Hypothalamus (tissue), 51 donors: ENCODE results near the gene PRCC.

Source experiments
- DNase-seq, 51 donors: peaks; one replicate each; lab custom pipeline; 2025; lab: John Stamatoyannopoulos, UW

The PRCC gene

GRCh38 chr1:156789621-156790318 lies 22.4 kb downstream of the PRCC start:
- DNase-seq = no peak

- no peak for DNase-seq
Measured at GRCh38 chr1:156794506-156795373, 27.4 kb downstream of the PRCC start.

GRCh38 chr1:156795374-156795733 lies 28.0 kb downstream of the PRCC start:
- no peak for DNase-seq

- peak in 31 of 51 donors; percentile 10 to 85 (median 45) for DNase-seq
Measured at GRCh38 chr1:156795787-156796186, 28.5 kb downstream of the PRCC start.

GRCh38 chr1:156796340-156797097 lies 29.2 kb downstream of the PRCC start:
- DNase-seq = no peak

GRCh38 chr1:156797212-156797871 lies 30.0 kb downstream of the PRCC start:
- peak in 17 of 51 donors; percentile 8 to 47 (median 21) for DNase-seq

GRCh38 chr1:156801409-156802121 lies 34.2 kb downstream of the PRCC start:
- no peak for DNase-seq

GRCh38 chr1:156802421-156802935 lies 35.1 kb downstream of the PRCC start:
- DNase-seq = no peak

GRCh38 chr1:156803086-156803851 lies 35.9 kb downstream of the PRCC start:
- no peak for DNase-seq

- no peak for DNase-seq
Measured at GRCh38 chr1:156804026-156804425, 36.7 kb downstream of the PRCC start.

- DNase-seq = peak in 18 of 51 donors; percentile 6 to 43 (median 16)
Measured at GRCh38 chr1:156804572-156805243, 37.4 kb downstream of the PRCC start.

GRCh38 chr1:156805766-156806511 lies 38.6 kb downstream of the PRCC start:
- no peak for DNase-seq

GRCh38 chr1:156806512-156807440 lies 39.4 kb downstream of the PRCC start:
- no peak for DNase-seq

- DNase-seq = no peak
Measured at GRCh38 chr1:156807627-156808026, 40.3 kb downstream of the PRCC start.

- DNase-seq = no peak
Measured at GRCh38 chr1:156808186-156809030, 41.1 kb downstream of the PRCC start.

- DNase-seq = no peak
Measured at GRCh38 chr1:156809281-156809680, 41.9 kb downstream of the PRCC start.
